Activated CD8-positive, alpha-beta T cell treated with anti-CD3 and anti-CD28 coated beads for 36 hours (primary cell): ENCODE data around the gene SLC9A2. TPM values are rescaled to one million over a fixed set of nuclear protein-coding genes. Genes with fewer than 3 reads are reported as not detected.

Experiments used
- ATAC-seq: fragments of 200-7000 bp; cut with Tn5 transposase; one replicate; pipeline ENCODE4 v1.10.0; 2021; ENCODE audit warnings: mild to moderate bottlenecking, moderate library complexity
- CTCF ChIA-PET: fragments of 350-600 bp; sonication (Branson Sonifier 250); formaldehyde crosslinking; loops from one replicate; lab custom pipeline; 2021; ENCODE audit warnings: antibody characterized with exemption; lab: Charles Lee
- POLR2A ChIA-PET: fragments of 350-600 bp; sonication (Branson Sonifier 250); formaldehyde crosslinking; loops from one replicate; lab custom pipeline; 2021; ENCODE audit warnings: antibody characterized with exemption; lab: Charles Lee
- DNase-seq: peaks from one replicate; pipeline ENCODE4 v3.0.0-alpha.2; 2020
- H3K27ac Mint-ChIP-seq: one replicate; pipeline ENCODE4 v1.8.0; 2021; ENCODE audit warnings: mild to moderate bottlenecking, mixed read lengths
- H3K27me3 Mint-ChIP-seq: one replicate; pipeline ENCODE4 v1.8.0; 2021; ENCODE audit warnings: mixed read lengths
- H3K36me3 Mint-ChIP-seq: one replicate; pipeline ENCODE4 v1.8.0; 2021; ENCODE audit warnings: low read depth, mixed read lengths
- H3K4me1 Mint-ChIP-seq: one replicate; pipeline ENCODE4 v1.8.0; 2021; ENCODE audit warnings: low read depth, mixed read lengths
- H3K4me3 Mint-ChIP-seq: one replicate; pipeline ENCODE4 v1.8.0; 2021; ENCODE audit warnings: mild to moderate bottlenecking, moderate library complexity, mixed read lengths
- H3K9me3 Mint-ChIP-seq: one replicate; pipeline ENCODE4 v1.8.0; 2021; ENCODE audit warnings: mixed read lengths
- CTCF ChIP-seq: fragments of 200-600 bp; IDR thresholded peaks from one replicate; pipeline ENCODE4 v1.8.0; 2022; ENCODE audit warnings: antibody characterized with exemption, mild to moderate bottlenecking
- intact Hi-C: fragments of 100-400 bp; cut with micrococcal nuclease; formaldehyde crosslinking; loops from one replicate; pipeline ENCODE4 v1.10.0; 2022
- total RNA-seq, 2 experiments: library from RNA; stranded (reverse); gene quantifications; one replicate each; pipeline ENCODE4 v1.2.3, GENCODE V29; 2021

SLC9A2 gene
- total RNA-seq, 2 experiments from 2014 or later, result 0.05 to 0.18 TPM

- Mint-ChIP-seq H3K27me3 (peaks cover 10% of the 10 kb centered on the region), H3K4me3 (no peak overlapping the region), H3K4me1 (peaks cover 6% of the 10 kb centered on the region), H3K36me3 (no peaks in the 10 kb centered on the region), H3K27ac (no peak overlapping the region), H3K9me3 (peaks cover 4% of the 10 kb centered on the region)
- TF ChIP-seq CTCF, result no peak
- ATAC-seq, result no peak
- POLR2A ChIA-PET, result no interaction called here
- DNase-seq, result no peak
- CTCF ChIA-PET, result interaction anchor here (1.3 to 1.9 kb wide), 3 partner anchors 30 to 113 kb away, joined by 4 to 6 read pairs (median 6); partner anchors contain the start of gene SLC9A4
- intact Hi-C loops, result no loop called here
Measured at GRCh38 chr2:102585847-102586404, 33.4 kb upstream of the SLC9A2 start.

GRCh38 chr2:102588213-102588939 is 31.0 kb upstream of the SLC9A2 start:
- ATAC-seq, result no peak
- H3K27ac Mint-ChIP-seq, result no peak overlapping the region
- no peaks in the 10 kb centered on the region for H3K36me3 Mint-ChIP-seq
- intact Hi-C loops, result no loop called here
- H3K4me3 Mint-ChIP-seq, result no peak overlapping the region
- DNase-seq, result no peak
- no peak for TF ChIP-seq CTCF
- H3K27me3 Mint-ChIP-seq, result peaks cover 12% of the 10 kb centered on the region
- no peaks in the 10 kb centered on the region for H3K4me1 Mint-ChIP-seq
- POLR2A ChIA-PET, result no interaction called here
- CTCF ChIA-PET, result interaction anchor here (1.2 kb wide), 1 partner anchor 116 kb away, joined by 4 read pairs; no protein-coding TSS in a partner anchor
- no peaks in the 10 kb centered on the region for H3K9me3 Mint-ChIP-seq

- Mint-ChIP-seq H3K4me1 (no peaks in the 10 kb centered on the region), H3K27me3 (peaks cover 11% of the 10 kb centered on the region), H3K27ac (no peak overlapping the region), H3K4me3 (no peak overlapping the region), H3K9me3 (no peaks in the 10 kb centered on the region), H3K36me3 (no peaks in the 10 kb centered on the region)
- ChIA-PET POLR2A (no interaction called here), CTCF (no interaction called here)
- TF ChIP-seq CTCF, result no peak
- intact Hi-C loops, result no loop called here
- DNase-seq (no peak), ATAC-seq (no peak)
Measured at GRCh38 chr2:102589444-102589843, 29.9 kb upstream of the SLC9A2 start.

GRCh38 chr2:102591491-102592045 is 27.8 kb upstream of the SLC9A2 start:
- Mint-ChIP-seq H3K4me1 (no peaks in the 10 kb centered on the region), H3K27ac (no peak overlapping the region), H3K27me3 (peaks cover 13% of the 10 kb centered on the region), H3K36me3 (no peaks in the 10 kb centered on the region), H3K9me3 (no peaks in the 10 kb centered on the region), H3K4me3 (no peak overlapping the region)
- ChIA-PET POLR2A (no interaction called here), CTCF (interaction anchor here (4.1 kb wide), 1 partner anchor 118 kb away, joined by 25 read pairs; the partner anchor contains the start of gene SLC9A4)
- TF ChIP-seq CTCF, result no peak
- DNase-seq (no peak), ATAC-seq (no peak)
- intact Hi-C loops, result loop anchor here (5.0 kb wide), 1 partner anchor 119 kb away; the partner anchor contains the start of gene SLC9A4

- Mint-ChIP-seq H3K9me3 (no peaks in the 10 kb centered on the region), H3K27me3 (peaks cover 15% of the 10 kb centered on the region), H3K4me1 (no peaks in the 10 kb centered on the region), H3K36me3 (no peaks in the 10 kb centered on the region), H3K4me3 (no peak overlapping the region), H3K27ac (no peak overlapping the region)
- POLR2A ChIA-PET, result no interaction called here
- no peak for ATAC-seq
- CTCF ChIA-PET, result interaction anchor here (1.1 to 4.1 kb wide), 3 partner anchors 23 to 127 kb away, joined by 3 to 25 read pairs (median 6); partner anchors contain the start of gene SLC9A4
- peak; percentile 44 for TF ChIP-seq CTCF
- peak; percentile 42 for DNase-seq
- intact Hi-C loops, result loop anchor here (5.0 kb wide), 1 partner anchor 120 kb away; the partner anchor contains the start of gene SLC9A4
Measured at GRCh38 chr2:102592601-102593000, 26.8 kb upstream of the SLC9A2 start.
